ENCODE data around the gene TIMM44. TPM values are rescaled to one million over a fixed set of nuclear protein-coding genes. Genes with fewer than 3 reads are reported as not detected.

The TIMM44 gene
- total and polyA plus RNA-seq, 2 of the 8 experiments (the other 6 are each of a cell fraction or from before 2014, with no cell fraction given) = 131 to 150 TPM

GRCh38 chr19:7943444-7944176 is at the start of gene TIMM44 (continued):
- TF ChIP-seq, protein P1, sequence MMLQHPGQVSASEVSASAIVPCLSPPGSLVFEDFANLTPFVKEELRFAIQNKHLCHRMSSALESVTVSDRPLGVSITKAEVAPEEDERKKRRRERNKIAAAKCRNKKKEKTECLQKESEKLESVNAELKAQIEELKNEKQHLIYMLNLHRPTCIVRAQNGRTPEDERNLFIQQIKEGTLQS (IDR thresholded peaks at IDR 0.05; ENCODE audit: insufficient read depth, low read depth, low read length) = peak; percentile 90
- TF ChIP-seq TAF1 (IDR thresholded peaks at IDR 0.05; ENCODE audit: low read depth, low read length) (peak; percentile 98), POLR2AphosphoS5 (IDR thresholded peaks at IDR 0.05; ENCODE audit: low read depth, low read length) (peak; percentile 99), RBBP5 (IDR thresholded peaks at IDR 0.05; ENCODE audit: borderline replicate concordance, low read depth, low read length) (no peak), CTCF (IDR thresholded peaks at IDR 0.05; ENCODE audit: control extremely low read depth in 1 of 3, insufficient read depth in 1 of 3, low read depth in 1 of 3, low read length in 3 of 3) (no peak), SP1 (IDR thresholded peaks at IDR 0.05; ENCODE audit: low read depth, low read length) (peak; percentile 90; the same call in 1 of the 2 replicates), SIN3A (conservative IDR thresholded peaks at IDR 0.05 in 1 of 2, IDR thresholded peaks at IDR 0.05 in 1 of 2; ENCODE audit: low read depth in 1 of 2, low read length in 2 of 2) (peak; percentile 74 to 84; a peak in 3 of 4 replicates), EZH2 (IDR thresholded peaks at IDR 0.05; ENCODE audit: low read depth, low read length, severe bottlenecking) (no peak), ASH2L (IDR thresholded peaks at IDR 0.05; ENCODE audit: low read length) (no peak), CHD2 (IDR thresholded peaks at IDR 0.05; ENCODE audit: low read length) (no peak), HDAC2 (IDR thresholded peaks at IDR 0.05; ENCODE audit: borderline replicate concordance in 1 of 2, low read depth in 2 of 2, low read length in 2 of 2) (peak in 1 of 2 experiments; percentile 87; a peak in 1 of 4 replicates), JUN (IDR thresholded peaks at IDR 0.05; ENCODE audit: low read depth, low read length) (no peak), SUZ12 (IDR thresholded peaks at IDR 0.05; ENCODE audit: low read length) (no peak), MAFK (IDR thresholded peaks at IDR 0.05; ENCODE audit: low read depth, low read length) (no peak), SP4 (IDR thresholded peaks at IDR 0.05; ENCODE audit: low read length) (peak; percentile 56; the same call in 1 of the 2 replicates), SAP30 (IDR thresholded peaks at IDR 0.05; ENCODE audit: insufficient read depth, insufficient replicate concordance, low read length) (peak; percentile 98), POLR2A (IDR thresholded peaks at IDR 0.05; ENCODE audit: control extremely low read depth in 1 of 2, low read depth in 2 of 2, low read length in 2 of 2) (peak; percentile 97 to 99), KDM4A (IDR thresholded peaks at IDR 0.05; ENCODE audit: low read depth, low read length, severe bottlenecking) (peak; percentile 89)
- TF ChIP-seq, protein P2, sequence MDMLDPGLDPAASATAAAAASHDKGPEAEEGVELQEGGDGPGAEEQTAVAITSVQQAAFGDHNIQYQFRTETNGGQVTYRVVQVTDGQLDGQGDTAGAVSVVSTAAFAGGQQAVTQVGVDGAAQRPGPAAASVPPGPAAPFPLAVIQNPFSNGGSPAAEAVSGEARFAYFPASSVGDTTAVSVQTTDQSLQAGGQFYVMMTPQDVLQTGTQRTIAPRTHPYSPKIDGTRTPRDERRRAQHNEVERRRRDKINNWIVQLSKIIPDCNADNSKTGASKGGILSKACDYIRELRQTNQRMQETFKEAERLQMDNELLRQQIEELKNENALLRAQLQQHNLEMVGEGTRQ (IDR thresholded peaks at IDR 0.05; ENCODE audit: low read length) = no peak
